ENCODE measurements around the gene UBE2G1. TPM values are rescaled to one million over a fixed set of nuclear protein-coding genes. Genes with fewer than 3 reads are reported as not detected.

The UBE2G1 gene
- total RNA-seq, 2 donors from 2014 or later, result 38.8 to 47.7 TPM

DNA sequence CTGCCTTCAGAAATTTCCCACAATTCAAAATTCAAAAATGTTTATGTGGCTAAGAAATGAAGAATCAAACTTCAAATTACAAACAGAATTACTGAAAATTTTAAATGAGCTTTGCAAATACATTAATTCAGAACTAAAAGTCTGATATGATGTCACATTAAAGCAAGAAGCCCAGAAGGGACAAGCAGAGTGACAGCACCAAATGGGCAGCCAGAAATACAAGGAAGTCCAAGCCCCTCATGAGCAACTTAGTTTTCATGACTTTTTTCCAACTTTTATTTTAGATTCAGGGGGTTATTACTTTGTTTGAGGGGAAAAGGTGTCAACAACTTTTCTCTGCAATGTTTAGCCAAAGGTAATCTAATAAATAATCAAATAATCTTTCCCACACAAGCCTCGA, 21.5 kb downstream of the UBE2G1 start:
- TF ChIP-seq, protein P1, sequence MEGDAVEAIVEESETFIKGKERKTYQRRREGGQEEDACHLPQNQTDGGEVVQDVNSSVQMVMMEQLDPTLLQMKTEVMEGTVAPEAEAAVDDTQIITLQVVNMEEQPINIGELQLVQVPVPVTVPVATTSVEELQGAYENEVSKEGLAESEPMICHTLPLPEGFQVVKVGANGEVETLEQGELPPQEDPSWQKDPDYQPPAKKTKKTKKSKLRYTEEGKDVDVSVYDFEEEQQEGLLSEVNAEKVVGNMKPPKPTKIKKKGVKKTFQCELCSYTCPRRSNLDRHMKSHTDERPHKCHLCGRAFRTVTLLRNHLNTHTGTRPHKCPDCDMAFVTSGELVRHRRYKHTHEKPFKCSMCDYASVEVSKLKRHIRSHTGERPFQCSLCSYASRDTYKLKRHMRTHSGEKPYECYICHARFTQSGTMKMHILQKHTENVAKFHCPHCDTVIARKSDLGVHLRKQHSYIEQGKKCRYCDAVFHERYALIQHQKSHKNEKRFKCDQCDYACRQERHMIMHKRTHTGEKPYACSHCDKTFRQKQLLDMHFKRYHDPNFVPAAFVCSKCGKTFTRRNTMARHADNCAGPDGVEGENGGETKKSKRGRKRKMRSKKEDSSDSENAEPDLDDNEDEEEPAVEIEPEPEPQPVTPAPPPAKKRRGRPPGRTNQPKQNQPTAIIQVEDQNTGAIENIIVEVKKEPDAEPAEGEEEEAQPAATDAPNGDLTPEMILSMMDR (IDR thresholded peaks at IDR 0.05), result no peak
- Histone ChIP-seq H3K4me3 (no peak overlapping the region), H3K36me3 (no peaks in the 10 kb centered on the region), H3K4me1 (ENCODE audit: control insufficient read depth in 1 of 2, low read depth in 2 of 2) (peaks cover 16 to 38% of the 10 kb centered on the region in 2 donors), H3K27ac (no peak overlapping the region), H3K27me3 (replicated peaks; ENCODE audit: insufficient read depth) (no peaks in the 10 kb centered on the region), H3K9me3 (no peaks in the 10 kb centered on the region)
- DNase-seq (ENCODE audit: low spot score) (no peak), ATAC-seq (ENCODE audit: insufficient number of reproducible peaks, low FRiP score, low read depth) (no peak)

DNA sequence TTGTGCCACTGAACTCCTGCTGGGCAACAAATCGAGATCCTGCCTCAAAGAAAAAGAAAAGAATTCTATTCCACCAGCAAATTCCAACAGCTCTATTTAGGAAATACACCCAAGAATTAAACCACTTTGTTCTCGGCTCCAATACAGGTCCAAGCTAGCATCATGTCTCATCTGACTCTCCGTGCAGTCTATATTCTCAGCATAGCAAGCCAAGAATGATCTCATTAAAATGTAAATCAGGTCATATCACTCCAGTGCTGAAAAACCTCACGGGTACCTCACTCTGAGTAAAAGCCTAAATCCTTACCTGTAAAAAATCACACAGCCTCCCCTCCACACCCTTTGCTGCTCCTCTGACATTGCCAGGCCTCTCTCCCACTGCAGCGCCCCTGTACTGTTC, 23.9 kb downstream of the UBE2G1 start:
- no peaks in the 10 kb centered on the region for H3K27me3 ChIP-seq (replicated peaks; ENCODE audit: insufficient read depth)
- peaks cover 12 to 37% of the 10 kb centered on the region in 2 donors for H3K4me1 ChIP-seq (ENCODE audit: control insufficient read depth in 1 of 2, low read depth in 2 of 2)
- ATAC-seq (ENCODE audit: insufficient number of reproducible peaks, low FRiP score, low read depth) (no peak), DNase-seq (ENCODE audit: low spot score) (no peak)
- no peak overlapping the region for H3K27ac ChIP-seq
- H3K36me3 ChIP-seq, result no peaks in the 10 kb centered on the region
- TF ChIP-seq, protein P1 (IDR thresholded peaks at IDR 0.05), result no peak
- H3K4me3 ChIP-seq, result no peak overlapping the region
- H3K9me3 ChIP-seq, result no peaks in the 10 kb centered on the region

DNA sequence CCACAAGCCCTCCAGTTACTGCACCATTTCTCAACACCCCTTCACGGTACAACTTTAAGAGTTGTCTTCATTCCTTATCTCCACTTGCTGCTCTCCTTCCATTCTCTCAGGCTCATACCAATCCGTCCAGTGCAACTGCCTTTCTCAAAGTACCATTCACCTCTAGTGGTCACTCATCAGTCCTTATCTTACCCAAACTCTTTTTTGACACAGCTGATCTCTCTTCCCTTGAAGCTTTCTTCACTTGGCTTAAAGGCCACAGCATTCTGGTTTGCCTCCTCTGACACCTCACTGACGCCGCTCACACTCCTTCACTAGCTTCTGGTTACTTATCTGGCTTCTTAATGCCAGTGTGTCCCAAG, 24.9 kb downstream of the UBE2G1 start:
- no peak overlapping the region for H3K27ac ChIP-seq
- TF ChIP-seq, protein P1 (IDR thresholded peaks at IDR 0.05), result no peak
- H3K27me3 ChIP-seq (replicated peaks; ENCODE audit: insufficient read depth), result no peaks in the 10 kb centered on the region
- H3K36me3 ChIP-seq, result no peaks in the 10 kb centered on the region
- no peak for DNase-seq (ENCODE audit: low spot score)
- no peaks in the 10 kb centered on the region for H3K9me3 ChIP-seq
- ATAC-seq (ENCODE audit: insufficient number of reproducible peaks, low FRiP score, low read depth), result no peak
- H3K4me3 ChIP-seq, result no peak overlapping the region
- H3K4me1 ChIP-seq (ENCODE audit: control insufficient read depth in 1 of 2, low read depth in 2 of 2), result peaks cover 15 to 37% of the 10 kb centered on the region in 2 donors

DNA sequence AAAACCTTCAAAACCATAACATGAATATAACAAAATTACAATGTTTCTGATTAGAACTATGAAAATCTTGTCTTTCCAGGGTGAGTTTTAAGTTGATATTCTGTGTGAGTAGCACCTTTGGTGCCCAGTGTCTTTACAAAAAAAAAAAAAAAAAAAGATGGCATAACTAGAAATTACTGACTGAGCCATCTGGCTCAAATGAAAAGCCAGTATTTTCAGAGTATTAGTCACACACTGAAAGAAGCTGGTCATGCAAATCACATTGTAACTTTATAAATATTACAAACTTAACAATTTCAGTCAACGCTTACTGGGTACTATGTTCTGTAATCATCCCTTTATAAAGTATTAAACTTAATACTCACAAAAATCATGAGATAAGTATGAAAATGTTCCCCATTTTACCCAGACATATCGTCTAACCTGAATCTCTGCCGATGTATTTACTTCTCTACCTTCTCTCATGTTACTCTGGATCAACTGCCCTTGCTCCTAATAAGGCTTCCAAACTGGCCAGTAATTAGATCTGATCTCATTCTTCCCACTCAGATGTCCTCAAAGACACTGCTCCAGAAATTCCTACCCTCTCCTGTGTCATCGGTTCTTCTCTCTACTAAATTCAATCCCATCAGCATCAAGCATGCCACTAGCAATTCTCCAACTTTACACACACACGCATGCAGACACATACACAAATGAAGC, 25.4 kb downstream of the UBE2G1 start:
- H3K27ac ChIP-seq, result no peak overlapping the region
- TF ChIP-seq, protein P1 (IDR thresholded peaks at IDR 0.05), result no peak
- no peaks in the 10 kb centered on the region for H3K9me3 ChIP-seq
- no peak overlapping the region for H3K4me3 ChIP-seq
- peaks cover 15 to 34% of the 10 kb centered on the region in 2 donors for H3K4me1 ChIP-seq (ENCODE audit: control insufficient read depth in 1 of 2, low read depth in 2 of 2)
- no peak for ATAC-seq (ENCODE audit: insufficient number of reproducible peaks, low FRiP score, low read depth)
- no peaks in the 10 kb centered on the region for H3K27me3 ChIP-seq (replicated peaks; ENCODE audit: insufficient read depth)
- H3K36me3 ChIP-seq, result no peaks in the 10 kb centered on the region
- DNase-seq (ENCODE audit: low spot score), result no peak

DNA sequence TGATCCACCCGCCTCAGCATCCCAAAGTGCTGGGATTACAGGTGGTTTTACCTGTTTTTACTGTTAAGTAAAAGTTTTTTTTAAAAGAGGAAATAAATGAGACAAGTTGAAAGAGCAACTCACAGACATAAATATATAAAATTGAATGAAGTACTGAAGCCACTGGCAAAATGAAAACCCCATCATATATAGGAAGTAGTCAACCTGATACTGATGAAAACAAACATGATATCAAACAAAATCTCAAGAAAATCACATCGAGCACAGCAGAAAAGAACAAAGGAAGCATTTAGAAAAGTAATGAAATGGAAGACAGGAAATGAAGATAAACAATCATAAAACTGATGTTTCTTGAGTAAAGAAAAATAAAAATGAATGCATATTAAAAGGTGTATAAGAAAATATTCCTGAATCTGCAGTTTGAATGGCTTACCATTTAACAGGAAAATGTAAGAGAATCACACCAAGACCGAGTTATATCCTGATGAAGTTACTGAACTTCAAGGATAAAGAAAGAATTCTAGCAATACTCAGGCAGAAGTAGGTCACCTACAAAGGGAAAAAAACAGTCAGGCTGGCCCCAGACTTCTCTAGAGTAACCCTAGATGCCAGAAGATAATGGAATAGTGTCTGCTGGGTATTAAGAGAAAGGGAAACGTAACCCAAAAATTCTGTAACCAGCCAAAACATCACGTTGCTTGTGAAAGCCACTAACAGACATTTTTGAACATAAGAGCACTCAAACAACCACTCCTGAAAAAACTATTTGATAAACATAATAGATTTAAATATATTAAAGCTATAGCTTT, 31.5 kb downstream of the UBE2G1 start:
- no peak for DNase-seq (ENCODE audit: low spot score)
- ATAC-seq (ENCODE audit: insufficient number of reproducible peaks, low FRiP score, low read depth), result no peak
- H3K4me1 ChIP-seq (ENCODE audit: control insufficient read depth in 1 of 2, low read depth in 2 of 2), result peaks cover 7 to 25% of the 10 kb centered on the region in 2 donors
- no peak overlapping the region for H3K4me3 ChIP-seq
- H3K27me3 ChIP-seq (replicated peaks; ENCODE audit: insufficient read depth), result no peaks in the 10 kb centered on the region
- no peaks in the 10 kb centered on the region for H3K36me3 ChIP-seq
- TF ChIP-seq, protein P1 (IDR thresholded peaks at IDR 0.05), result no peak
- no peaks in the 10 kb centered on the region for H3K9me3 ChIP-seq
- no peak overlapping the region for H3K27ac ChIP-seq

All from thoracic aorta (tissue), 2 donors.